HepG2 (cell line): ENCODE results near the gene SATB2. TPM values are rescaled to one million over a fixed set of nuclear protein-coding genes. Genes with fewer than 3 reads are reported as not detected.

ENCODE experiments used
- ATF7 ChIP-seq, 2 experiments: fragments of 450-650 bp in 1 of 2; sonication (generic) in 1 of 2; formaldehyde crosslinking in 1 of 2; IDR thresholded peaks; 2 replicates each; pipeline versions ENCODE4 v1.4.0 to v1.6.1; 2016 to 2020; ENCODE audit warnings: antibody characterized with exemption in 1 of 2, mild to moderate bottlenecking in 1 of 2, missing genetic modification reagents in 1 of 2
- HDAC1 ChIP-seq: sonication (generic); formaldehyde crosslinking; IDR thresholded peaks from 2 replicates; pipeline ENCODE4 v1.5.1; 2020; ENCODE audit warnings: mild to moderate bottlenecking, missing genetic modification reagents
- JARID2 ChIP-seq: sonication (generic); formaldehyde crosslinking; IDR thresholded peaks from 2 replicates; pipeline ENCODE4 v1.8.1; 2023; ENCODE audit warnings: missing genetic modification reagents, inconsistent platforms; ENCODE audit not compliant: insufficient replicate concordance
- KLF6 ChIP-seq: IDR thresholded peaks from 2 replicates; pipeline ENCODE4 v1.8.0; 2016; ENCODE audit warnings: missing biosample characterization, missing genetic modification reagents
- MAFF ChIP-seq: IDR thresholded peaks from 2 replicates; pipeline ENCODE4 v1.6.1; 2011; ENCODE audit warnings: low read depth, low read length, improper control_type of control experiment
- MED1 ChIP-seq: sonication (generic); formaldehyde crosslinking; IDR thresholded peaks from 2 replicates; pipeline ENCODE4 v1.4.0; 2020; ENCODE audit warnings: missing genetic modification reagents
- MED13 ChIP-seq: sonication (generic); formaldehyde crosslinking; IDR thresholded peaks from 2 replicates; pipeline ENCODE4 v1.5.0; 2020; ENCODE audit warnings: missing genetic modification reagents
- NR2C2 ChIP-seq: sonication (generic); formaldehyde crosslinking; IDR thresholded peaks from 2 replicates; pipeline ENCODE4 v1.4.0; 2020; ENCODE audit warnings: missing genetic modification reagents, mild to moderate bottlenecking, moderate library complexity, borderline replicate concordance
- PAF1 ChIP-seq: IDR thresholded peaks from 2 replicates; pipeline ENCODE4 v1.6.1; 2016; ENCODE audit warnings: missing genetic modification reagents, missing compliant biosample characterization
- RBM22 ChIP-seq: fragments of 200-400 bp; formaldehyde crosslinking; optimal IDR thresholded peaks from 2 replicates; pipeline ENCODE3; 2017; ENCODE audit warnings: mild to moderate bottlenecking, low read length, moderate library complexity
- SALL1 ChIP-seq: sonication (generic); formaldehyde crosslinking; IDR thresholded peaks from 2 replicates; pipeline ENCODE4 v1.8.0; 2022; ENCODE audit warnings: mild to moderate bottlenecking, missing genetic modification reagents
- SIN3A ChIP-seq: IDR thresholded peaks from 2 replicates; pipeline ENCODE4 v1.6.1; 2011; ENCODE audit warnings: low read depth, mild to moderate bottlenecking, control low read depth, low read length, borderline replicate concordance
- TARDBP ChIP-seq: sonication (generic); formaldehyde crosslinking; IDR thresholded peaks from 2 replicates; pipeline ENCODE4 v1.8.0; 2022; ENCODE audit warnings: mild to moderate bottlenecking, missing genetic modification reagents
- YEATS2 ChIP-seq: sonication (generic); formaldehyde crosslinking; IDR thresholded peaks from 2 replicates; pipeline ENCODE4 v1.4.0; 2020; ENCODE audit warnings: missing genetic modification reagents, borderline replicate concordance
- ZBTB42 ChIP-seq: sonication (generic); formaldehyde crosslinking; IDR thresholded peaks from 2 replicates; pipeline ENCODE4 v1.5.0; 2020; ENCODE audit warnings: mild to moderate bottlenecking, missing genetic modification reagents
- ZFAT ChIP-seq: sonication (generic); formaldehyde crosslinking; conservative IDR thresholded peaks from 2 replicates; pipeline ENCODE4 v1.8.1; 2023; ENCODE audit warnings: missing genetic modification reagents, inconsistent platforms
- ZNF101 ChIP-seq: sonication (generic); formaldehyde crosslinking; IDR thresholded peaks from 2 replicates; pipeline ENCODE4 v1.4.0; 2020; ENCODE audit warnings: mild to moderate bottlenecking, low read depth, missing genetic modification reagents, borderline replicate concordance
- ZNF777 ChIP-seq: sonication (generic); formaldehyde crosslinking; IDR thresholded peaks from 2 replicates; pipeline ENCODE4 v1.4.0; 2020; ENCODE audit warnings: missing genetic modification reagents
- ZNF781 ChIP-seq: sonication (generic); formaldehyde crosslinking; IDR thresholded peaks from 2 replicates; pipeline ENCODE4 v1.5.1; 2020; ENCODE audit warnings: borderline replicate concordance, mild to moderate bottlenecking, missing genetic modification reagents; ENCODE audit errors: not compliant biosample characterization
- polyA plus RNA-seq, 8 experiments: library from polyadenylated mRNA; depleted of rRNA in 3 of 8; stranded (reverse) in 7 of 8; unstranded in 1 of 8; fragments of >200 nt; fragmentation: Illumina TruSeq in 4 of 8; extraction: Trizol in 4 of 8; gene quantifications; 2 replicates each; pipeline versions ENCODE4 v1.2.1 to v1.2.3, GENCODE V29; 2011 to 2016; ENCODE audit warnings: low read depth in 4 of 8, missing spikeins in 1 of 8, mixed read lengths in 1 of 8; ENCODE audit not compliant: insufficient read depth in 1 of 8
- total RNA-seq, 5 experiments: library from RNA; depleted of rRNA; stranded (reverse); fragments of >200 nt; fragmentation: Illumina TruSeq; extraction: Trizol; gene quantifications; 2 replicates each; pipeline ENCODE4 v1.2.3, GENCODE V29; 2016; ENCODE audit warnings: low read depth in 1 of 5
- TF ChIP-seq, protein P1 (sequence below): sonication (generic); formaldehyde crosslinking; IDR thresholded peaks from 2 replicates; pipeline ENCODE4 v1.5.1; 2020; ENCODE audit warnings: missing genetic modification reagents, mild to moderate bottlenecking, borderline replicate concordance
- TF ChIP-seq, protein P2 (sequence below): sonication (generic); formaldehyde crosslinking; IDR thresholded peaks from 2 replicates; pipeline ENCODE4 v1.4.0; 2020; ENCODE audit warnings: mild to moderate bottlenecking, missing genetic modification reagents
- TF ChIP-seq, protein P3 (sequence below): sonication (generic); formaldehyde crosslinking; IDR thresholded peaks from 2 replicates; pipeline ENCODE4 v1.9.0; 2021; ENCODE audit warnings: missing genetic modification reagents, mild to moderate bottlenecking, borderline replicate concordance
- TF ChIP-seq, protein P4 (sequence below): IDR thresholded peaks from 2 replicates; pipeline ENCODE4 v1.6.1; 2016; ENCODE audit warnings: low read depth

Gene SATB2
- total and polyA plus RNA-seq, 2 of the 13 experiments (the other 11 are each of a cell fraction or from before 2014, with no cell fraction given) = 2.5 to 5.5 TPM

DNA sequence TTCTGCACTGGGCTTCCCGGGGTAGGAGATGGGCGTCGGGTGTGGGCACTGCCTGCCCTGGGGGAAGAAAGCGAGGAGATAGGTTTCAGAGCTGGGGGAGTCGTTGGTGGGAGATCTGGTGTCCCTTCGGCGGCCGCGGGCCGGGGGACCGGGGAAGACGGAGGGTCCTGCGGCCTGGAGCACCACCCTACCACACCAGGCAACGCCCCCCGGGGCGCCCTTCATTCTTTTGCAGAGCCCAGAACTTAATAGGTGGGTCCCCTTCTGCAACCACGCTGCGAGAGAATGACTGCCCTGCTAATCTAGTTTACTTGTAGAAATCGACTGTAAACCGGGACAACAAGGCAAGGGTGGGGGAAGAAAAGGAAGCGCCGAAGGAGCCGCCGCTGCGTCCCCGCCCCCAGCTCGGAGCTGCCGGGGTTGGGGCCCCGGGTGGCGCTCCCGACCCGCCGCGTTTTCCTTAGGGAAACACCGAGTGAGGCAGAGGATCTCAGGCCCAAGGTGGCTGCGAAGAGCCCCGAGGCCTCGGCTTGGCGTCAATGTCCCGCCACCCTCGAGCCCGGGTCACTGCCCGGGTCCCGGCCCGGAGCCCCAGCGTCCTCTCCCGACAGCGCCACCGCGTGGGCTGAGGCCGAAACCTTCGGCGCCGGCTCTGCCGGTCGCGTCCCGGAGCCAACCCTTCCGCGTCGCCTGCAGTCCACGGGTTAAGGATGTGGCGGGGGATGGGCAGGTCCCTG, 5.4 kb upstream of the SATB2 start (continued):
- TF ChIP-seq, protein P1, sequence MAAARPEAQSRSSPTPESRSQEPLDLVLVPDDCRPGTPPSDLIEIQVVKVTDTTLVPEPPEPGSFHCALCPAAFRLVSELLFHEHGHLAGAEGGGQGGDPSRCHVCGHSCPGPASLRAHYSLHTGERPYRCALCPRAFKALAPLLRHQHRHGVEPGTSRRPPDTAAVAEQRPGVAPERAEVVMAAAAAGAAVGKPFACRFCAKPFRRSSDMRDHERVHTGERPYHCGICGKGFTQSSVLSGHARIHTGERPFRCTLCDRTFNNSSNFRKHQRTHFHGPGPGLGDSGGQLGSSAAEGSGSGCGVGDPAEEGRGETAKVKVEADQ (CRISPR knock-in tag) = no peak; the same call in 1 of the 2 replicates
- TF ChIP-seq SIN3A (no peak), SALL1 (peak; percentile 45; the same call in 1 of the 2 replicates), ZNF781 (CRISPR knock-in tag) (peak; percentile 54), RBM22 (no peak), YEATS2 (no peak), MED13 (CRISPR knock-in tag) (peak; percentile 69; the same call in 1 of the 2 replicates), MAFF (no peak), KLF6 (CRISPR knock-in tag) (no peak), ATF7 (IDR thresholded peaks at IDR 0.05) (no peak), ATF7 (CRISPR knock-in tag; IDR thresholded peaks at IDR 0.05) (no peak), ZNF777 (peak; percentile 79; the same call in 1 of the 2 replicates), ZNF101 (no peak), MED1 (CRISPR knock-in tag) (peak; percentile 50; the same call in 1 of the 2 replicates), TARDBP (CRISPR knock-in tag) (no peak), HDAC1 (CRISPR knock-in tag) (0 out of 2 replicates have a peak, but pooled peaks have one; percentile 52), JARID2 (no peak), ZBTB42 (CRISPR knock-in tag) (no peak), ZFAT (CRISPR knock-in tag) (no peak), PAF1 (CRISPR knock-in tag) (no peak), NR2C2 (CRISPR knock-in tag) (no peak)
- TF ChIP-seq, protein P2, sequence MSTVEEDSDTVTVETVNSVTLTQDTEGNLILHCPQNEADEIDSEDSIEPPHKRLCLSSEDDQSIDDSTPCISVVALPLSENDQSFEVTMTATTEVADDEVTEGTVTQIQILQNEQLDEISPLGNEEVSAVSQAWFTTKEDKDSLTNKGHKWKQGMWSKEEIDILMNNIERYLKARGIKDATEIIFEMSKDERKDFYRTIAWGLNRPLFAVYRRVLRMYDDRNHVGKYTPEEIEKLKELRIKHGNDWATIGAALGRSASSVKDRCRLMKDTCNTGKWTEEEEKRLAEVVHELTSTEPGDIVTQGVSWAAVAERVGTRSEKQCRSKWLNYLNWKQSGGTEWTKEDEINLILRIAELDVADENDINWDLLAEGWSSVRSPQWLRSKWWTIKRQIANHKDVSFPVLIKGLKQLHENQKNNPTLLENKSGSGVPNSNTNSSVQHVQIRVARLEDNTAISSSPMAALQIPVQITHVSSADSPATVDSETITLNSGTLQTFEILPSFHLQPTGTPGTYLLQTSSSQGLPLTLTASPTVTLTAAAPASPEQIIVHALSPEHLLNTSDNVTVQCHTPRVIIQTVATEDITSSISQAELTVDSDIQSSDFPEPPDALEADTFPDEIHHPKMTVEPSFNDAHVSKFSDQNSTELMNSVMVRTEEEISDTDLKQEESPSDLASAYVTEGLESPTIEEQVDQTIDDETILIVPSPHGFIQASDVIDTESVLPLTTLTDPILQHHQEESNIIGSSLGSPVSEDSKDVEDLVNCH (CRISPR knock-in tag) = peak; percentile 69; the same call in 1 of the 2 replicates
- TF ChIP-seq, protein P3, sequence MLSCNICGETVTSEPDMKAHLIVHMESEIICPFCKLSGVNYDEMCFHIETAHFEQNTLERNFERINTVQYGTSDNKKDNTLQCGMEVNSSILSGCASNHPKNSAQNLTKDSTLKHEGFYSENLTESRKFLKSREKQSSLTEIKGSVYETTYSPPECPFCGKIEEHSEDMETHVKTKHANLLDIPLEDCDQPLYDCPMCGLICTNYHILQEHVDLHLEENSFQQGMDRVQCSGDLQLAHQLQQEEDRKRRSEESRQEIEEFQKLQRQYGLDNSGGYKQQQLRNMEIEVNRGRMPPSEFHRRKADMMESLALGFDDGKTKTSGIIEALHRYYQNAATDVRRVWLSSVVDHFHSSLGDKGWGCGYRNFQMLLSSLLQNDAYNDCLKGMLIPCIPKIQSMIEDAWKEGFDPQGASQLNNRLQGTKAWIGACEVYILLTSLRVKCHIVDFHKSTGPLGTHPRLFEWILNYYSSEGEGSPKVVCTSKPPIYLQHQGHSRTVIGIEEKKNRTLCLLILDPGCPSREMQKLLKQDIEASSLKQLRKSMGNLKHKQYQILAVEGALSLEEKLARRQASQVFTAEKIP (CRISPR knock-in tag) = no peak
- TF ChIP-seq, protein P4, sequence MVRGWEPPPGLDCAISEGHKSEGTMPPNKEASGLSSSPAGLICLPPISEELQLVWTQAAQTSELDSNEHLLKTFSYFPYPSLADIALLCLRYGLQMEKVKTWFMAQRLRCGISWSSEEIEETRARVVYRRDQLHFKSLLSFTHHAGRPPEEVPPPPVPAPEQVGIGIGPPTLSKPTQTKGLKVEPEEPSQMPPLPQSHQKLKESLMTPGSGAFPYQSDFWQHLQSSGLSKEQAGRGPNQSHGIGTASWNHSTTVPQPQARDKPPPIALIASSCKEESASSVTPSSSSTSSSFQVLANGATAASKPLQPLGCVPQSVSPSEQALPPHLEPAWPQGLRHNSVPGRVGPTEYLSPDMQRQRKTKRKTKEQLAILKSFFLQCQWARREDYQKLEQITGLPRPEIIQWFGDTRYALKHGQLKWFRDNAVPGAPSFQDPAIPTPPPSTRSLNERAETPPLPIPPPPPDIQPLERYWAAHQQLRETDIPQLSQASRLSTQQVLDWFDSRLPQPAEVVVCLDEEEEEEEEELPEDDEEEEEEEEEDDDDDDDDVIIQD (CRISPR knock-in tag) = peak; percentile 26; the same call in 1 of the 2 replicates
